ENCODE results near the gene CHST8. TPM values are rescaled to one million over a fixed set of nuclear protein-coding genes. Genes with fewer than 3 reads are reported as not detected.

CHST8 gene
- total and polyA plus RNA-seq, 4 donors = 0.05 to 0.07 TPM; not detected in 2

- peaks cover 2 to 7% (median 3%) of the 10 kb centered on the region in 4 donors for H3K27me3 ChIP-seq (ENCODE audit: control insufficient read depth in 4 of 4, insufficient read depth in 4 of 4, low read length in 3 of 4)
- TF ChIP-seq GABPA (IDR thresholded peaks at IDR 0.05 in 1 of 2, conservative IDR thresholded peaks at IDR 0.05 in 1 of 2) = no peak
- no peak for TF ChIP-seq NR2F2 (IDR thresholded peaks at IDR 0.05)
- WGBS = 73% methylated on average over 24 of the region's 24 CpGs
- no peaks in the 10 kb centered on the region for H3K9me3 ChIP-seq (ENCODE audit: control insufficient read depth in 4 of 4, low read length in 3 of 4)
- peaks cover 0 to 5% (median 1%) of the 10 kb centered on the region in 4 donors for H3K4me1 ChIP-seq (ENCODE audit: control insufficient read depth in 4 of 4, insufficient read depth in 4 of 4, low read length in 3 of 4)
- H3K27ac ChIP-seq (ENCODE audit: low read depth in 1 of 2, low read length in 2 of 2) = no peak overlapping the region
- H3K36me3 ChIP-seq (ENCODE audit: control insufficient read depth in 4 of 4, insufficient read depth in 3 of 4, low read depth in 1 of 4, low read length in 3 of 4) = no peaks in the 10 kb centered on the region
- H3K4me3 ChIP-seq (ENCODE audit: low read depth in 1 of 3, low read length in 3 of 3) = no peak overlapping the region
- DNase-seq (ENCODE audit: low spot score) = no peak
- no peak overlapping the region for H3K9ac ChIP-seq (ENCODE audit: low read depth in 1 of 2, low read length in 2 of 2)
These were observed 65.1 kb downstream of the CHST8 start for GRCh38 chr19:33686687-33687480.

GRCh38 chr19:33687481-33688170 lies 65.9 kb downstream of the CHST8 start:
- no peak for DNase-seq (ENCODE audit: low spot score)
- Histone ChIP-seq H3K27ac (ENCODE audit: low read depth in 1 of 2, low read length in 2 of 2) (no peak overlapping the region), H3K4me3 (ENCODE audit: low read depth in 1 of 3, low read length in 3 of 3) (no peak overlapping the region), H3K36me3 (ENCODE audit: control insufficient read depth in 4 of 4, insufficient read depth in 3 of 4, low read depth in 1 of 4, low read length in 3 of 4) (no peaks in the 10 kb centered on the region), H3K27me3 (ENCODE audit: control insufficient read depth in 4 of 4, insufficient read depth in 4 of 4, low read length in 3 of 4) (peaks cover 2 to 7% (median 3%) of the 10 kb centered on the region in 4 donors), H3K9me3 (ENCODE audit: control insufficient read depth in 4 of 4, low read length in 3 of 4) (no peaks in the 10 kb centered on the region), H3K9ac (ENCODE audit: low read depth in 1 of 2, low read length in 2 of 2) (no peak overlapping the region), H3K4me1 (ENCODE audit: control insufficient read depth in 4 of 4, insufficient read depth in 4 of 4, low read length in 3 of 4) (peaks cover 0 to 5% (median 1%) of the 10 kb centered on the region in 4 donors)
- whole genome bisulfite sequencing = 70% methylated on average over 17 of the region's 17 CpGs
- TF ChIP-seq SP1 (IDR thresholded peaks at IDR 0.05) (no peak), TAF1 (conservative IDR thresholded peaks at IDR 0.05) (no peak), ATF3 (IDR thresholded peaks at IDR 0.05) (no peak), ZBTB33 (IDR thresholded peaks at IDR 0.05) (no peak), HNF4G (IDR thresholded peaks at IDR 0.05) (no peak), RAD21 (IDR thresholded peaks at IDR 0.05) (no peak), RXRA (IDR thresholded peaks at IDR 0.05) (no peak), JUND (IDR thresholded peaks at IDR 0.05) (no peak), NR2F2 (IDR thresholded peaks at IDR 0.05) (no peak), EGR1 (IDR thresholded peaks at IDR 0.05; ENCODE audit: low read depth in 2 of 2) (no peak)

GRCh38 chr19:33688171-33688992 lies 66.6 kb downstream of the CHST8 start:
- Histone ChIP-seq H3K4me1 (ENCODE audit: control insufficient read depth in 4 of 4, insufficient read depth in 4 of 4, low read length in 3 of 4) (peaks cover 0 to 5% (median 1%) of the 10 kb centered on the region in 4 donors), H3K27me3 (ENCODE audit: control insufficient read depth in 4 of 4, insufficient read depth in 4 of 4, low read length in 3 of 4) (peaks cover 2 to 7% (median 3%) of the 10 kb centered on the region in 4 donors), H3K9me3 (ENCODE audit: control insufficient read depth in 4 of 4, low read length in 3 of 4) (no peaks in the 10 kb centered on the region), H3K36me3 (ENCODE audit: control insufficient read depth in 4 of 4, insufficient read depth in 3 of 4, low read depth in 1 of 4, low read length in 3 of 4) (no peaks in the 10 kb centered on the region), H3K9ac (ENCODE audit: low read depth in 1 of 2, low read length in 2 of 2) (no peak overlapping the region), H3K27ac (ENCODE audit: low read depth in 1 of 2, low read length in 2 of 2) (no peak overlapping the region), H3K4me3 (ENCODE audit: low read depth in 1 of 3, low read length in 3 of 3) (no peak overlapping the region)
- 86% methylated on average over 12 of the region's 12 CpGs for WGBS
- DNase-seq (ENCODE audit: low spot score) = no peak
- TF ChIP-seq FOXA1 (IDR thresholded peaks at IDR 0.05) = no peak
- no peak for TF ChIP-seq SP1 (IDR thresholded peaks at IDR 0.05)
- no peak for TF ChIP-seq GABPA (IDR thresholded peaks at IDR 0.05 in 1 of 2, conservative IDR thresholded peaks at IDR 0.05 in 1 of 2)
- TF ChIP-seq JUND (IDR thresholded peaks at IDR 0.05) = no peak
- TF ChIP-seq HNF4G (IDR thresholded peaks at IDR 0.05) = no peak
- TF ChIP-seq NR2F2 (IDR thresholded peaks at IDR 0.05) = no peak
- no peak for TF ChIP-seq RAD21 (IDR thresholded peaks at IDR 0.05)
- TF ChIP-seq CTCF (IDR thresholded peaks at IDR 0.05; ENCODE audit: low read depth, low read length, missing input control) = no peak
- TF ChIP-seq ATF3 (IDR thresholded peaks at IDR 0.05) = no peak
- TF ChIP-seq MAX (IDR thresholded peaks at IDR 0.05) = no peak
- no peak for TF ChIP-seq YY1 (IDR thresholded peaks at IDR 0.05)
- no peak for TF ChIP-seq HNF4A (conservative IDR thresholded peaks at IDR 0.05)
- no peak for TF ChIP-seq EGR1 (IDR thresholded peaks at IDR 0.05; ENCODE audit: low read depth in 2 of 2)
